GM21526 (cell line): ENCODE results near the gene TSN.

Source experiments
- ATAC-seq: cut with Tn5 transposase; IDR thresholded peaks from one replicate; pipeline ENCODE4 v1.9.1; 2021; ENCODE audit warnings: moderate library complexity; ENCODE audit not compliant: unreplicated experiment, low FRiP score

Gene TSN

DNA sequence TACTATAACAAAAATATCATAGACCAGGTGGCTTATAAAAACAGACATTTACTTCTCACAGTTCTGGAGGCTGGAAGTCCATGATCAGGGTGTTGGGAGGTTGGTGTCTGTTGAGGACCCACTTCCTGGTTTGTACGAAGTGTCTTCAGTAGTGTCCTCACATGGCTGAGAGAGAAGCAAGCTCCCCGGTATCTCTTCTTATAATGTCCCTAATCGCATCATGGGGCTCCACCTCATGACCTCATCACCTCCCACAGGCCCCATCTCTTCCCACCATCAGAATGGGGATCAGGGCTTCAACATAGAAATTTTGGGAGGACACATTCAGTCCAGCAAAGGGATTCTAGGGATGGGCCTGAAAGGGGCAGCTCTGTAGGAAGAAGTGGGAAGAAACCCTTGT lies 14.0 kb upstream of the TSN start:
- no peak for ATAC-seq

DNA sequence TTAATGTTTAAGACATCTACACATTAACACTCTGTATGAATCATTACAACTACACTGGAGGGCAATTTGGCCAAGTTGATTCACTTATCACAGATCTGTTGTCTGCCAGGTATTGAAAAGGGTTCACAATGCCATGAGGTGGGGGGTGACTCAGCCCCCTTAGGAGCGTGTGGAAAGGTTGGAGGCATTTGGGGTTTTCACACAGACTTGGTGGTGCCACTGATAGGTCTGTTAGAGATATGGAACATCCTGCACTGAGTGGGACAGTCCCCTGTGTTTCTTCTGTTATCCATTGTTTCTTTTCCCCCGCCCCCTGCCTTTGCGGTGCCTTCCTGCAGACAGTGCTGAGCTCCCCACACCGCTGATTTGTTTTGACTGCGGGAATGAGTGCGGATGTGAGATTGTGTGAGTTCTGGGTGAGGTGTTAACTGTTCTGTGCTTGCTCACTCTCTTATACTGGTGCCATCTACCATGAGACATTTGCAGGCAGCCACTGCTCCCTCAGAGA lies 9.3 kb upstream of the TSN start:
- ATAC-seq, result no peak

DNA sequence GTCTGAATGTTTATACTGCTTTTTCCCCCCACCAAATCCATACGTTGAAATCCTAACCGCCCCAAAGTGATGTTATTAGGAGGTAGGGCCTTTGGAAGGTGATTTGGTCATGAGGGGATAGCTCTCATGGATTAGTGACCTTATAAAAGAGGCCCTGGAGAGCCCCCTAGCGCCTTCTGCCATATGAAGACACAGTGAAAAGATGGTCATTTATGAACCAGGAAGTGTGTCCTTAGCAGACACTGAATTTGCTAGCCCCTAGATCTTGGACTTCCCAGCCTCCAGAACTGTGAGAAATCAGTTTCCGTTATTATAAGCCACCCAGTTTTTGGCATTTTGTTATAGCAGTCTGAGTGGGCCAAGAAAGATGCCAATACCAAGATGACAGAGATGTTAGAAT lies 7.2 kb upstream of the TSN start:
- ATAC-seq, result no peak

DNA sequence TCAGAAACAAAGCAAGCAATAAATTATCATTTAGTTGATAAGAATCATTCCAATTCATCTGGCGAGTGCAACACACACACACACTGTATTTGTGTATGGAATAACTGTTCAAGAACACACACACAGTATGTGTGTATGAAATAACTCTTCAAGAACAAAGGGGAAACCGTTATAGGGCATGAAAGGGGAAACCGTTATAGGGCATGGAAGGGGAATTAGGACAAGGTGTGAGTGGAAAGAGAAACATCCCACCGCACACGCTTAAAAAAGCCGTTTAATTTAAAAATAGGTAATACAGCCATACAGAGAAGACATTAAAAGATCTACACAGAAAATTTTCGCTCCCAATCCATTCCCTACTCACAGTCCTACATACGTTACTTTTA lies 607 bp upstream of the TSN start:
- ATAC-seq, result no peak

DNA sequence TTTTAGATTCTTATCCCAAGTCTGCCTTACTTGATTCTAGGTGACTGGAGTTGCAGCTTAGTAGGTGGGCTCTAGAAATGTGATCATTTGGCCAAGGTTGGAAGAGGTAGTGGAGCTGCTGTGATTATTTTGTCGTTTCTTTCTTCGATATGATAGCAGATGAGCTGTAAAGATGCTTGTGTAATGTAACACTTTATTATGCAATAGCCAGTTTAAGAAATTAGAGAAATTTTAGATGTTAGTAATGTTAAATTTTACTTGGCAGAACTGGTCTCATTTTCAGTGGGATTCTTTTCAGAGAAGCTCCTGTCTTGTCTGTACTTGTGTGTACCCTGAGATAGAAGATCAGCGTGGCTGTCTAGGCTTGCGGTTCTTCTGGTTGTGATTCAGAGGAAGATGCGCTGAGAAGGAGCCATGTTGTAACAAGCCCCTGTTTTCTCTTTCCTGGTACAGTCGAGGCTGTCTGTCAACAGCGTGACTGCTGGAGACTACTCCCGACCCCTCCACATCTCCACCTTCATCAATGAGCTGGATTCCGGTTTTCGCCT lies 9.3 kb downstream of the TSN start:
- no peak for ATAC-seq

DNA sequence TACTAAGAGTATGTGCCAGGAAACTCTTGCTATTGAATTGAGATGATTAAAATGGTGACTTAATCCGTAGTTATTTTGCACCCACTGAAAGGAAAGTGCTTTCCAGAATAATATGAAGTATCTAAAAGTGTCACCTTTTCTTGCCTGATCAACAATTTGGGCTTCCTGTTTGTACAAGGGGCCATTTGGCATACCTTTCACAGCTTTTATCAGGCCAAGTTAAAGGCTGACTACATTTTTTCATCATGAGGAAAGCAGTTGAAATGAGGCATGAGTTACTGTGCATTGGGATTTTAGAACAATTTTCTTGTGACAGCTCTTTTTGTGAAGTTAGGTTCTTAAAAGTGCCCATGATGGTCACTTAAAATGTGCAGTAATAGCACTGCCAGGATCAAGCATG lies 11.2 kb downstream of the TSN start:
- ATAC-seq, result no peak

DNA sequence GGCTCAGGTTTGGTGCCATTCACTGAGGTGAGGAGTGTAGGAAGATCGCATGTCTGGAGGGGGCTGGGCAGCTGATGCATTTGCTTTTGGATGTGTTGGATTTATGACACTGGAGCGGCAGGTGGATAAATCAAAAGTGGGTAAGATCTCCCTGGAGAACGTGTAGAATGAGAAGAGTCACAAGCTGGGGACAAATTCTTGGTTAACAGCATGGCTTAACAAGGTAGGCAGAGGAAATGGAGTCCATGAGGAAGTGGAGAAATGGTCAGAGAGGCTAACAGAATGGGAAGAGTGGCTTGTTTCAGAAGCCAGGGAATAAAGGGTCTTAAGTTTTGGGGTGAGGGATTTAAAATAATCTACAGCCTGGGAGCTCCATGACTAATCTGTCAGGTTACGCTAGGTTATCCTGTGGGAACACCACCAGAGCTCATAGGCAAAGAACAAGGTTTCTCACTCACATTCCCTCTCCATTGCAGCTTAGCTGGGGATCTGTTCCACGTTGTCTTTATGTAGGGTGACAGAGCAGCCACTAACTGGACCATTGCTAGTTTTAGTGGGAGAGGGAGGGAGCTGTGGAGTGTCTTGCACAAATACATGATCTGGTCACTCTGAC lies 12.8 kb downstream of the TSN start:
- no peak for ATAC-seq

DNA sequence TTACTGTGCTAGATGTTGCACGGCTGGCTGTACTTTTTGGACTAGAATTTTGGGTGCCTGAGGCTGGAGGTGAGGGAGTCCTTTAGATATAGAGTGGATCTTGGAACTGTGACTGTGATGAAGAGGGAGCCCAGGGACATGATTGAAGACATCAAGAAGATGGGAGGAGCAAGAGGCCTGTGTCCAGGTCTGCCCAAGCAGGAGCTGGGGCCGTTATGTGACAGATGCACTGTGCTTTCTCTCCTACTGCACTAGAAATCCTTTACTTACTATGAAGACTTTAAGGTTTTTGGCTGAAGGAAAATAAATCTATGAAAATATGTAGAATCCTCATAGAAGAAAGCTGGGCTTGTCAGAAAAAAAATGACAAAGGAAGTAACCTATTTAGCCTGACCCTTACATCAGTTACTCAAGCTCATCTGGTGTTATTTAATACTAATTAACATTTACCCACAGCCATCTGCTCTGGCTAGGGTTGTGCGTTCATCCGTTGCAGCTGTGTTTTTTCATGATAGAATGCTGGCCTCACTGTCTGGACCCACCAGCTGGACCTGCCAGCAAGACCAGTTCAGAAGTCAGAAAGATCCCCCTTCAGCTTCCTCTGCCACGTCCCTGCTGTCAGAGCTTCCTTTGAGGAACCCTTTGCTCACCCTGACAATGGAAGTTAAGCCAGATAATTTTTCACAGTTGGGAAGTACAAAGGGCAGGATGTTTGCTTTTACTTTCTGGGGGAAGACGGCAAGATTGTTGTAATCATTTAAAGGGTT lies 16.7 kb downstream of the TSN start:
- ATAC-seq, result no peak

DNA sequence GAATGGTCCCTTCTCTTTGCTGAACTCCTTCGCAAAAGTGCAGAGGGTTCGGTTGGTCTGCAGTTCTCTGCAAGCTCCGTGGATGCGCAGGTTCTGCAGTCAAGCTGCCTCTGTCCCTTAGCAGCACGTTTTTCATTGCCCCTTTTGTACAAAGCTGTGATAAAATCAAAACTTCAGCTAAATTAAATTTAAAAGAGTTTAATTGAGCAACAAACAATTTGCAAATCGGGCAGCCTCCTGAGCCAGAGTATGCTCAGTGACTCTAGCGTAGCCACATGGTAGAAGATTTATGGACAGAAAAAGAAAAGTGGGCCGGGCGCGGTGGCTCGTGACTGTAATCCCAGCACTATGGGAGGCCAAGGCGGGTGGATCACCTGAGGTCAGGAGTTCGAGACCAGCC lies 18.8 kb downstream of the TSN start:
- no peak for ATAC-seq

DNA sequence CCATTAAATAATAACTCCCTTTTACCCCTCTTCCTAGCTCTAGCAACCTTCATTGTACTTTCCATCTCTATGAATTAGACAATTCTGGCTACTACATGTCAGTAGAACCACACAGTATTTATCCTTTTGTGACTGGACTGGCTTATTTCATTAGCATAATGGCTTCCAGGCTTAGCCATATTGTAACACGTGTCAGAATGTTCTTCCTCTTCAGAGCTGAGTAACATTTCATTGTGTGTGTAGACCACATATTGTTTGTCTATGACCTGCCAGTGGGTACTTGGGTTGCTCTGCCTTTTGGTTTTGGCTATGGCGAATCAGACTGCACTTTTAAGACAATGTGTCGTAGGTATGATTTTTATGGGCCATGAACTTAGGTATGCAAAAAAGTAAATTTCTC lies 20.9 kb downstream of the TSN start:
- no peak for ATAC-seq

DNA sequence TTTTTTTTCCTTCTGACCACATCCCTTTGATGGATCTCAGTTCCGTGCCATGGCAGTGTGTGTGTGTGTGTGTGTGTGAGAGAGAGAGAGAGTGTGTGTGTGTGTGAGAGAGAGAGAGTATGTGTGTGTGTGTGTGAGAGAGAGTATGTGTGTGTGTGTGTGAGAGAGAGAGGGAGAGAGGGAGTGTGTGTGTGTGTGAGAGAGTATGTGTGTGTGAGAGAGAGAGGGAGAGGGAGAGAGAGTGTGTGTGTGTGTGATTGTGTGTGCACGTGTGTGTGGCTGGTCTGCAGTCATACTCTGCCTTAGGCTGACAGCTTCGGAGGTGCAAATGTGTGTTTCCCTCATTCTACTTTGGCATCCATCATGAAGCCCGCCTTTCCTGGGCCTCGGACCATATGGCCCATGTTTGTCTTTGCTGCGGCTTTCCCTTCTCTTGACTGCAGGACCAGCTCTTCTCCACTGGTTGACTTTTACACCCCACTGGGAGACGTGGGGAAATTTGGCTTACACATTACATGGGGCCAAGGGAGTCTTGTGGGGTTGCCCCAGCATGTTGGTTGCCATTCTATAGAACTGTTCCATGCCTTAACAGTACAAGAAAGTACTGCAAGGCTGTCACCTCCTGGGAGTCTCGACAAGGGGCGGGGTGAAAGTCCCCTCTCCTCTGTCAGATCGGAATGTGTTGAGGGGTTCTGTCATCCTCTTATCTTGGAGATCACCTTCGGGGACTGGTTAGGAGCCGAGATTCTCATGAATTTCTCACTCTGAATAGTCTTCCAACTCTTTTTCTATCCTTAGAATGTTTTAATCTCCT lies 21.6 kb downstream of the TSN start:
- ATAC-seq, result no peak

DNA sequence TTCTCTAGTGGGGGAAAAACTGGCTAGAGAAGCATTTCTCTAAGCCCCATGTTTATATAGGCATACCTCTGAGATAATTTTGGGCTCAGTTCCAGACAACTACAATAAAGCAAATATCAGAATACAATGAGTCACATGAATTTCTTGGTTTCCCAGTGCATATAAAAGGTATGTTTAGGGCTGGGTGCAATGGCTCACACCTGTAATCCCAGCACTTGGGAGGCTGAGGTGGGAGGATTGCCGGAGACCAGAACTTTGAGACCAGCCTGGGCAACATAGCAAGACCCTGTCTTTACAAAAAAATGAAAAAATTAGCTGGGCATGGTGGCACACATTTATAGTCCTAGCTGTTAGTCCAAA lies 22.2 kb downstream of the TSN start:
- no peak for ATAC-seq

DNA sequence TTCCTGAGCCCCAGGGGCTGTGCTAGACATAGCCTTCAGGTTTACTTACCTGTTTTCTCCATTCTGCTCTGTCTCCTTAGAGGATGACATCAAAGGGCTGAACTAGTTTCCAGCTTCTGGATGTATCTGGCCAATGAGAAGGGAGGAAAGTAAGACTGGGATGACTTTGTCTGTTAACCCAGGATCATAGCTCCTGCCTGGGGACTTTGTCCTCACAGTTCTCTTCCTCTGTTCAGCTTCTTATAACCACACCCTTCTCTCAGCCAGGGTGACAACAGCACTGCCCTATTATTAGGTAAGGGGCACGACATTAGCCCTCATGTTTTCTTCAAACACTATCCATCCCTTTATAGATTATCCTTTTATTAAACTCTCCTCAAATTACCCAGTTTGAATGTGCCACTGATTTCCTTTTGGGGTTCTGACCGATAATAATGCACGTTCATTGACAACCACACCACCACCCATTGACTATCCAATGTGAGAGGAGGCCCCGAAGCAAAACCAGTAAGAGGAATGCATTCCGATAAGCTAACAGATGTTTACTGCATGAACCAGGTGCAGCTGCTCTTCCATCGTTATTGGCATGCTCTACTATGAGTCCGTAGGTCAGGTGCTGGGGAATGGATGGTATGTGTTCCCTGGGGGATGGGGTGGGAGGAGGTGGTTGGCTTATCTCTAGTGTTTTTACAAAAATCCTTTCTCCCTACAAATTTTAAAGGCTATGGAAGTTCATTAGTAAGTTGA lies 23.5 kb downstream of the TSN start:
- ATAC-seq, result no peak

DNA sequence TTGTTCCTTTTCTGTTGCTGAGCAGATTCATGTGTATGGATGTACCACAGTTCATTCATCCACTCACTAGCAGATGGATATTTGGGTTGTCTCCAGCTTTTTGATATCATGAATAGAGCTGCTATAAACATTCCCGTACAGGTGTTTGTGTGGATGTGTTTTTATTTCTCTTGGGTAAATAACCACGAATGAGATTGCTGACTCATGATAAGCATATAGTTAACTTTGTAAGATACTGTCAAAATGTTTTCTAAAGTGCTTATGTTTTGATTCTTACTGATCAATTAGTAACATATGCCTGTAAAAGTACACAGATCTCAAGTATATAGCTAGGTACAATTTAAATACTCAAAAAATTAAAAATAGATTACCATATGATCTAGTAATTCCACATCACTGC lies 27.7 kb downstream of the TSN start:
- ATAC-seq, result no peak

DNA sequence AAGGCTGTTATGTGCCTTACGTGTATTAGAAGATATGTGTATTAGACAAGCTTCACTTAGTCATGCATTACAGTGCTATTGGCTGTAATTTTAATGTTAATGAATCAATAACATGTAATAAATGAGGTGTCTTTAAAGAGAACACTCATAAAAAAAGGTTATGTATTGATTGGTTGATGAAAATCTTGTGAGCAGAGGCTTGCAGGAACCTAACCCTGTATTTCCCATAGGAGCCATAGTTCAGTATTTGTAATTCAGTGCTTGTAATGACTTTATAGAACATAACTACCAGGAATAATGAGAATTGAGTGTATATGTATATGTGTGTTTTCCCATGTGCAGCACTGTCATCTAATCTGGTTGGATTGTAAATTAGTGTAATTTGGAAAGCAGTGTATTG lies 33.2 kb downstream of the TSN start:
- ATAC-seq, result no peak

DNA sequence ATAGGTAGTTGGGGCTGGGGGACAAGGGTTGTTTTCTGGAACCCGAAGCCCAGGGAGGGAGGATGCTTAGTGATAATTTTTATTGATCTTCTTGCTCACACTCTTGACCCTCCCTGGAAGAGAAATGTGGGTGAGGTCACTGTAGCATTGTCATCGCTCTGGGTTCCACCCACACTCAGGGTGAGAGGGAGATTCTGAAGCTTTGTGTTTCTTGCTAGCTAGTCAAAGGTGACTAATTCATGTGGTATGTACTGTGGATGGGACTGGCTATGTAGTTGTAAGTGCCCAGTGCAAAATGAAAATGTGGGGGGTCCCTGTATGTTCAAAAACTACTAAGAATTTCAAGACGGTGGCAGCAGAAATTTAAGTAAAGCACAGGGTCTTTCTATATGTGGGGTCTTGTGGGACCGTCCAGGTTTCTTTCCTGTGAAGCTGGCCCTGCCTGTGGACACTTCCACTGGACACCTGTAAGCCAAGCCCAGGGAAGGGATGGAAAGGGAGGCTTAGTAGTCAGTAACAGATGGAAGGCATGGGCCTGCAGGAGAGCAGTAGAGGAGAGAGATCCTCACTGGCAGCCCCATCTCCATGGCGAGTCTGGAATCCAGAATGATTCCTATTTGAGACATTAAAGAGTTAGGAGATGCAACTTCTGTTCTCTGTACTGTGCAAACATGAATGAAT lies 35.0 kb downstream of the TSN start:
- no peak for ATAC-seq

DNA sequence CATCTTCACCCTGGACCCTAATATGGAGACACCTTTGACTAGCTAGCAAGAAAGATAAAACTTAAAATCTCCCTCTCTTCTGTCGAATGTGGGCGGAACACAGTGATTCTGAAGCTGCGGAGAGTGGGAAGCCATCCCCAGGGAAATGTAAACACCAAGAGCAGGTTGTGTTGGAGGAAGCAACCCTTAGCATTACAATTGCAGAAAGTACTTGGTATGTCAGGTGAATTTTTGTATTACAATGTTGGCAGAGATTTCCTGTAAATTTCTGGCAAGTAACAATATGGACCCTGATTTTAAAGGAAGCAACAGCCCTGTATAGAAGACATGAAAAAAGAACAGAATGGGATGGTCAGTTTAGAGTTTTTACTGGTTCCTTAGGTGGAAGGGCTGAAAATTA lies 35.8 kb downstream of the TSN start:
- ATAC-seq, result no peak

DNA sequence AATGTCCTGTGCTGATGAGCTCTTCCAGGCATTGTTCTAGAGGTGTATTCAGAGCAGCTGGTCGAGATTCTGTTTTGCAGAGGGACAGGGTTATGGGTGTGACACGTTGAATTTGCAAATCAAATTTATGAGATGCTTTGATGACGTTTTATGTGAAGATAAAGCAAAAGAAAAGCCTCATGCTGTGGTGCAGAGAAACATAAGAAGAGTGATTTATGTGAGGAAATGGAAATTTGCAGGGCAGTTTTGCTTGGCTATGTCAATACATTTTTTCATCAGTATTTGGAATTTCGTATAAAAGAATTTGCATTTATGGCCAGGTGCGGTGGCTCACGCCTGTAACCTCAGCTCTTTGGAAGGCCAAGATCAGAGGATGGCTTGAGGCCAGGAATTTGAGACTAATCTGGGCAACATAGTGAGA lies 36.4 kb downstream of the TSN start:
- ATAC-seq, result no peak

DNA sequence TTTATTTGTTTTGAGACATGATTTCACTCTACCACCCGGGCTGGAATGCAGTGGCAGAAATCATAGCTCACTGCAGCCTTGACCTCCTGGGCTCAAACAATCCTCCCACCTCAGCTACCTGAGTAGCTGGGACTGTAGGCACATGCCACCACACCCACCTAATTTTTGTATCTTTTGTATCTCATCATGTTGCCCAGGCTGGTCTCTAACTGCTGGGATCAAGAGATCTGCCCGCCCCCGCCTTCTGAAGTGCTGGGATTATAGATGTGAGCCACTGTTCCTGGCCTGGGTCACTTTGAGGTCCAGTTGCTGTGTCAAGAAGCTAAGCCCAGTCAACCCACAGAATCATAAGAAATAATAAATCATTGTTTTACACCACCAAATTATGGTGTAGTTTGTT lies 38.4 kb downstream of the TSN start:
- ATAC-seq, result no peak

DNA sequence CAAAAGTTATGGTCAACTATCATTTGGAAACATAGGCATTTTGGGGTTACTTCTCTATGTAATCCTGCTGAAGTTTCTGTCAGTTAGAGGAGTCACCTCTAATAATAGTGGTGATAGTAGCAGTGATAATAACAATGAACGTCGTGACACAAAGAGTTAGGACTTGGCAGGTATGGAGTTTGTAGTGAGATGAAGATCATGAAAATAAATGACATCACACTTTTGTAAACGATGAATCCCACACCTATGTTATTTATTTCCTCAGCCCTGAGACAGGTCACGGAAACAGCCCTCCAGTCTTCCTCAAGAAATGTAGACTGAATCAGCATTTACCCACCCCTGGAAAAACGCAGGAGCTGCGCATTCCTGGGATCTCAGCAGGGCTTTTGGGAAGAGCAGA lies 38.8 kb downstream of the TSN start:
- ATAC-seq, result no peak
